Body of pancreas (tissue), 4 donors: ENCODE results near the gene INPP5D.

Source experiments
- POLR2A ChIP-seq, 3 donors: fragments of 450-650 bp; IDR thresholded peaks; one replicate each; pipeline ENCODE4 v1.6.1; 2016; ENCODE audit warnings: antibody characterized with exemption in 3 of 3, mild to moderate bottlenecking in 2 of 3
- TF ChIP-seq, protein P1 (sequence below), 7 experiments: fragments of 450-650 bp in 4 of 7; fragments of 200-600 bp in 3 of 7; sonication (generic) in 3 of 7; IDR thresholded peaks; one replicate each; pipeline ENCODE4 v1.5.1; 2016 to 2019; ENCODE audit warnings: antibody characterized with exemption in 7 of 7

DNA sequence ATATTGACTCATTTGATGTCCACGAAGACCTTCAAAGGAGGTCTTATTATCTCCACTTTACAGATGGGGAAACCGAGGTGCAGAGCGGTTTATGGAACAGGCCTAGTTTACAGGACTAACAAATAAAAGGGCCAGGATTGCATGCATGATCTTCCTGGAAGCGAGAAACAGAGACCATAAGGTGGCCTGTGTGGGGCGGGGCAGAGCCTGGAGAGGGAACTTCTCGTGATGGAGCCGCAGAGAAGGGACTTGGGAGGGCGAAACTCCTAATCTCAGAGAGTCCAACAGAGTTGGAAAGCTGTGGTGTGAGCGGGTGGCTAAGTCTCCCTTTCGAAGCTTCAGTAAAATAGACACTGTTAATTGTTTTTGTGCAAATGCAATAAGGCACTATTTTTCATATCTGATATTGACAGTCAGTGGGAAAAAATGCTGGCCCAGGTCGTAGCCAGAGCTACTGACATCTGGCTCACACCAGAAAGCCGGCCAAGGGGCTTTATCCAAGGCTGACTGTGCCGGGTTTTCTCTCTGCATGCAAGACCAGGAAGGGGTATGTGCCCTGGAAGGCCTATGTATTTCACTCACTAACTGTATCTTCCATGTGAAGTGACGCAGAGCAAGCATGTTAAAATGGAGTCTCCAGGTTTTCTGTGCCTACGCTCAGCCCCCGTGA lies 4.5 kb downstream of the INPP5D start:
- TF ChIP-seq, protein P1, sequence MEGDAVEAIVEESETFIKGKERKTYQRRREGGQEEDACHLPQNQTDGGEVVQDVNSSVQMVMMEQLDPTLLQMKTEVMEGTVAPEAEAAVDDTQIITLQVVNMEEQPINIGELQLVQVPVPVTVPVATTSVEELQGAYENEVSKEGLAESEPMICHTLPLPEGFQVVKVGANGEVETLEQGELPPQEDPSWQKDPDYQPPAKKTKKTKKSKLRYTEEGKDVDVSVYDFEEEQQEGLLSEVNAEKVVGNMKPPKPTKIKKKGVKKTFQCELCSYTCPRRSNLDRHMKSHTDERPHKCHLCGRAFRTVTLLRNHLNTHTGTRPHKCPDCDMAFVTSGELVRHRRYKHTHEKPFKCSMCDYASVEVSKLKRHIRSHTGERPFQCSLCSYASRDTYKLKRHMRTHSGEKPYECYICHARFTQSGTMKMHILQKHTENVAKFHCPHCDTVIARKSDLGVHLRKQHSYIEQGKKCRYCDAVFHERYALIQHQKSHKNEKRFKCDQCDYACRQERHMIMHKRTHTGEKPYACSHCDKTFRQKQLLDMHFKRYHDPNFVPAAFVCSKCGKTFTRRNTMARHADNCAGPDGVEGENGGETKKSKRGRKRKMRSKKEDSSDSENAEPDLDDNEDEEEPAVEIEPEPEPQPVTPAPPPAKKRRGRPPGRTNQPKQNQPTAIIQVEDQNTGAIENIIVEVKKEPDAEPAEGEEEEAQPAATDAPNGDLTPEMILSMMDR (IDR thresholded peaks at IDR 0.05), result no peak
- TF ChIP-seq POLR2A (IDR thresholded peaks at IDR 0.05), result no peak
